ENCODE results near the gene CCN6.

DNA sequence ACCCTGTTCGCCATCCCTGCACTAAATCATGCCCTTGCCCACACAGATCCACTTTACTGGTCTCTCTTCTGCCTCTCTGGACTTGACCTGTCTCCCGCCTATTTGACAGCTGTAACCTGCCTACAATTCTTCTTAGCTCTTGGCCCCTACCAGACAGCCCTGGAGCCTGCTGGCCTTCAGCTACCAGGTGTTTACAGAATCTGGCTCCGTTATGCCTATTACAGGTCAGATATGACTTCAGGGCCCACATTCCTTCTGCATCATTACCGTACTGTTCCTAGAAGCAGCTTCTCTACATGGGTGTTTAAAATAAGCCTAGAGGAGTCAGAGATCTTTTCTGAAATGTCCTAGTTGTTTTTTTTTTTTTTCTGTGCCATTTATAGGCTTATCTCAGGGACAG, 45.4 kb upstream of the CCN6 start:
- no peak for TF ChIP-seq EZH2 (IDR thresholded peaks at IDR 0.05)
- no peak for TF ChIP-seq POLR2AphosphoS5 (IDR thresholded peaks at IDR 0.05; ENCODE audit: borderline replicate concordance, low read depth, low read length)
- no peak for TF ChIP-seq FOXP2 (optimal IDR thresholded peaks at IDR 0.05; ENCODE audit: control extremely low read depth, extremely low read length, insufficient read depth)
